ENCODE data around the gene RRP1.

The RRP1 gene

GRCh38 chr21:43800566-43800965 lies 11.2 kb downstream of the RRP1 start:
- DNase-seq (ENCODE audit: low read depth in 4 of 4, low spot score in 1 of 4) = no peak

GRCh38 chr21:43801006-43801783 lies 11.8 kb downstream of the RRP1 start:
- DNase-seq (ENCODE audit: low read depth in 4 of 4, low spot score in 1 of 4) = no peak

- DNase-seq (ENCODE audit: low read depth in 4 of 4, low spot score in 1 of 4) = no peak
These were observed 13.4 kb downstream of the RRP1 start for GRCh38 chr21:43802713-43803313.

- DNase-seq (ENCODE audit: low read depth in 4 of 4, low spot score in 1 of 4) = no peak
These were observed 14.4 kb downstream of the RRP1 start for GRCh38 chr21:43803558-43804300.

GRCh38 chr21:43805275-43805800 lies 16.0 kb downstream of the RRP1 start:
- no peak for DNase-seq (ENCODE audit: low read depth in 4 of 4, low spot score in 1 of 4)

- DNase-seq (ENCODE audit: low read depth in 4 of 4, low spot score in 1 of 4) = no peak
These were observed 16.8 kb downstream of the RRP1 start for GRCh38 chr21:43806017-43806710.

GRCh38 chr21:43808367-43808766 lies 19.0 kb downstream of the RRP1 start:
- no peak for DNase-seq (ENCODE audit: low read depth in 4 of 4, low spot score in 1 of 4)

- no peak for DNase-seq (ENCODE audit: low read depth in 4 of 4, low spot score in 1 of 4)
These were observed 19.5 kb downstream of the RRP1 start for GRCh38 chr21:43808832-43809251.

- no peak for DNase-seq (ENCODE audit: low read depth in 4 of 4, low spot score in 1 of 4)
These were observed 20.0 kb downstream of the RRP1 start for GRCh38 chr21:43809346-43809799.

- DNase-seq (ENCODE audit: low read depth in 4 of 4, low spot score in 1 of 4) = no peak
These were observed 20.6 kb downstream of the RRP1 start for GRCh38 chr21:43809853-43810504.

- DNase-seq (ENCODE audit: low read depth in 4 of 4, low spot score in 1 of 4) = peak; percentile 84 to 88 (median 86)
These were observed 21.3 kb downstream of the RRP1 start for GRCh38 chr21:43810505-43811261.

GRCh38 chr21:43811262-43812105 lies 22.1 kb downstream of the RRP1 start:
- no peak for DNase-seq (ENCODE audit: low read depth in 4 of 4, low spot score in 1 of 4)

- DNase-seq (ENCODE audit: low read depth in 4 of 4, low spot score in 1 of 4) = no peak
These were observed 22.9 kb downstream of the RRP1 start for GRCh38 chr21:43812139-43812821.

GRCh38 chr21:43812957-43813655 lies 23.7 kb downstream of the RRP1 start:
- no peak for DNase-seq (ENCODE audit: low read depth in 4 of 4, low spot score in 1 of 4)

- no peak for DNase-seq (ENCODE audit: low read depth in 4 of 4, low spot score in 1 of 4)
These were observed 24.2 kb downstream of the RRP1 start for GRCh38 chr21:43813656-43813980.

- DNase-seq (ENCODE audit: low read depth in 4 of 4, low spot score in 1 of 4) = no peak
These were observed 25.1 kb downstream of the RRP1 start for GRCh38 chr21:43814215-43815106.

GRCh38 chr21:43815107-43815613 lies 25.8 kb downstream of the RRP1 start:
- DNase-seq (ENCODE audit: low read depth in 4 of 4, low spot score in 1 of 4) = no peak
